ENCODE data around the gene TNKS1BP1. TPM values are rescaled to one million over a fixed set of nuclear protein-coding genes. Genes with fewer than 3 reads are reported as not detected.
"Not testable (repeated sequence)": the region's sequence is repeated elsewhere in the genome, so short reads cannot be mapped to it uniquely, and the experiment has no call there.

Gene TNKS1BP1
- polyA plus RNA-seq, 2 of the 4 experiments (the other 2 are of a cell fraction) = 35.0 to 53.1 TPM

DNA sequence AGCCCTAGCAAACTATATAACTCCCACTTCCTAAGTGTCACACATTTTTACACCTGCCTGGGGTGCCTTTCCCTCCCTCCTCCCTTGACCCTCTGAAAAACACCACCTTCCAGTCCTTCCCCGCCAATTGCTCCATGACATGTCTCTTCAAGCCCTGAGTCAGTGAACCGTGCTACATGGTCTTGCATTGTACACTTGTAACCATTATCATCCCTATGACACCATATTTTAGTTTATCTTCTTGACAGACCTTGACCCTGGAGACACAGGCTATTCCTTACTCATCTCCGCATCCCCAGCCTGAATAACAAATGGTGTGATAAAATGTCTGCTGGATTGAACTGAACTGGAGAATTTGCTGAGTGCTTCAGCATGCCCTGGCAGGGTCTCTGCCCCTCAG is 36.9 kb downstream of the TNKS1BP1 start:
- H3K27ac ChIP-seq = no peak overlapping the region
- ATAC-seq = no peak
- ChIA-PET CTCF (interaction anchor here (1.4 kb wide), 1 partner anchor 10 kb away, joined by 8 read pairs; no protein-coding TSS in a partner anchor), POLR2A (no interaction called here)
- H3K4me1 ChIP-seq = no peaks in the 10 kb centered on the region
- no peak for FAIRE-seq
- WGBS (ENCODE audit: missing lambda C conversion rate) = 89% methylated on average over 3 of the region's 3 CpGs
- H3K4me2 ChIP-seq = no peak overlapping the region
- no peak overlapping the region for H3K4me3 ChIP-seq
- TF ChIP-seq, protein P1, sequence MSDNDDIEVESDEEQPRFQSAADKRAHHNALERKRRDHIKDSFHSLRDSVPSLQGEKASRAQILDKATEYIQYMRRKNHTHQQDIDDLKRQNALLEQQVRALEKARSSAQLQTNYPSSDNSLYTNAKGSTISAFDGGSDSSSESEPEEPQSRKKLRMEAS (IDR thresholded peaks at IDR 0.05) = no peak
- TF ChIP-seq SREBF2 (IDR thresholded peaks at IDR 0.05) (no peak), ZNF302 (CRISPR knock-in tag; IDR thresholded peaks at IDR 0.05) (no peak)
- DNase-seq (ENCODE audit: low read depth in 1 of 2, low spot score in 1 of 2) = no peak
- H3K9me3 ChIP-seq = no peaks in the 10 kb centered on the region

DNA sequence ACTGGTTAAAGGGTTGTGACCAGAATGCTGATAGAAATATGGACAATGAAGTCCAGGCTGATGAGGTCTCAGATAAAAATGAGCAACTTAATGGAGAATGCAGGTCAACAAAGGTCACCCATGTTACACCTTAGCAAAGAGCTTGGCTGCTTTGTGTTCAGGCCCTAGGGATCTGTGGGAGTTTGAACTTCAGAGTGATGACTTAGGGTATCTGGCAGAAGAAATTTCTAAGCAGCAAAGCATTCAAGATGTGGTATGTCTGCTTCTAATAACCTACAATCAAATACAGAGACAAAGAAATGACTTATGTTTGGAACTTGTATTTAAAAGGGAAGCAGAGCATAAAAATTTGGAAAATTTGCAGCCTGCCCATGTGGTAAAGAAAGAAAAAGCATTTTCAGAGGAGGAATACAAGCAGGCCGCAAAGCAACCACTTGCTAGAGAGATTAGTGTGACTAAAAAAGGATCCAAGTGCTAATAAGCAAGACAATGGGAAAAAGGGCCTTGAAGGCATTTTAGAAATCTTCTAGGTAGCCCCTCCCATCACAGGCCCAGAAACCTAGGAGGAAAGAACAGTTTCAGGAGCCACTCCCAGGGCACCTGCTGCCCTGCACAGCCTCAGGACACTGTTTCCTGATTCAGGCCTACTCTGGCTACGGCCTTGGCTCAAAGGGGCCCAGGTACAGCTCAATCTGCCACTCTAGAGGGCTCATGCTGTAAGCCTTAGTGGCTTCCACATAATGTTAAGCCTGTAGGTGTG is 41.3 kb downstream of the TNKS1BP1 start:
- POLR2A ChIA-PET = no interaction called here
- Histone ChIP-seq H3K27ac (no peak overlapping the region), H3K4me3 (no peak overlapping the region), H3K4me2 (no peak overlapping the region), H3K9me3 (no peaks in the 10 kb centered on the region), H3K4me1 (peaks cover 9% of the 10 kb centered on the region; the same call in 2 of the 3 replicates)
- ATAC-seq (no peak; a peak in 2 of 6 replicates), DNase-seq (ENCODE audit: low read depth in 1 of 2, low spot score in 1 of 2) (no peak), FAIRE-seq (no peak)
- no peak for TF ChIP-seq CHD4 (IDR thresholded peaks at IDR 0.05; ENCODE audit: borderline replicate concordance)
- no peak for TF ChIP-seq HOXA7 (CRISPR knock-in tag; IDR thresholded peaks at IDR 0.05)
- no peak for TF ChIP-seq JUNB (IDR thresholded peaks at IDR 0.05)
- no peak for TF ChIP-seq NR3C1 (IDR thresholded peaks at IDR 0.05)
- TF ChIP-seq USF2 (IDR thresholded peaks at IDR 0.05) = no peak
- no peak for TF ChIP-seq POLR2AphosphoS2 (conservative IDR thresholded peaks at IDR 0.05; ENCODE audit: low read length)
- TF ChIP-seq TP53 (CRISPR knock-in tag; IDR thresholded peaks at IDR 0.05) = no peak
- no peak for TF ChIP-seq ESRRA (IDR thresholded peaks at IDR 0.05; ENCODE audit: borderline replicate concordance, low read length)
- TF ChIP-seq EP300 (IDR thresholded peaks at IDR 0.05) = no peak
- no peak for TF ChIP-seq ATOH8 (CRISPR knock-in tag; IDR thresholded peaks at IDR 0.05; ENCODE audit: low read depth)
- no peak for TF ChIP-seq MAZ (IDR thresholded peaks at IDR 0.05; ENCODE audit: borderline replicate concordance, low read depth, low read length)
- no peak for TF ChIP-seq RAD21 (conservative IDR thresholded peaks at IDR 0.05 in 1 of 2, IDR thresholded peaks at IDR 0.05 in 1 of 2)
- TF ChIP-seq TFCP2L1 (CRISPR knock-in tag; IDR thresholded peaks at IDR 0.05) = no peak
- TF ChIP-seq FOXS1 (CRISPR knock-in tag; IDR thresholded peaks at IDR 0.05) = no peak
- CTCF ChIA-PET = interaction anchor here (0.5 kb wide), 1 partner anchor 316 kb away, joined by 5 read pairs; no protein-coding TSS in a partner anchor
- 82% methylated on average over 2 of the region's 2 CpGs for WGBS (ENCODE audit: missing lambda C conversion rate)

GRCh38 chr11:57281546-57281945 is 43.2 kb downstream of the TNKS1BP1 start:
- ATAC-seq; DNase-seq (ENCODE audit: low read depth in 1 of 2, low spot score in 1 of 2); H3K9me3 ChIP-seq; H3K4me2 ChIP-seq; H3K4me3 ChIP-seq; FAIRE-seq; POLR2A ChIA-PET; H3K27ac ChIP-seq: not testable (repeated sequence)
- CTCF ChIA-PET = interaction anchor here (0.9 to 2.4 kb wide), 2 partner anchors 11 to 32 kb away, joined by 3 to 15 read pairs; no protein-coding TSS in a partner anchor
- 80% methylated on average over 6 of the region's 6 CpGs for WGBS (ENCODE audit: missing lambda C conversion rate)
- H3K4me1 ChIP-seq = peaks cover 22% of the 10 kb centered on the region

DNA sequence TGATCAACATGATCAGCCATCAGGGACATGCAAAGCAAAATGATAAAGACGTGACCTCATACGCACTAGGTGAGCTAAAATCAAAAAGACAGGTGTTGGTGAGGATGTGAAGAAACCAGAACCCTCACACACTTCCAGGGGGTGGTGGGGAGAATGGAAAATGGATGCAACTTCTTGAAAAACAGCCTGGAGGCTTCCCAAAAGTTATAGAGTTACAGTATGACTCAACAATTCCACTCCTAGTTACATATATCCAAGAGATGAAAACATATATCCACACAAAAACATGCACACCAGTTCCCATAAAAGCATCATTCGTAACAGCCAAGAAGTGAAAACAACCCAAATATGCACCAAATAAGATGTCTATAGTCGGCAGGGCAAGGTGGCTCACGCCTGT is 45.6 kb downstream of the TNKS1BP1 start:
- H3K4me1 ChIP-seq = peaks cover 22% of the 10 kb centered on the region
- H3K4me2 ChIP-seq = no peak overlapping the region
- no peak for TF ChIP-seq SMC3 (IDR thresholded peaks at IDR 0.05)
- FAIRE-seq = no peak
- peak overlapping the region; percentile 85 to 89 for H3K27ac ChIP-seq
- DNase-seq (ENCODE audit: low read depth in 1 of 2, low spot score in 1 of 2) = no peak
- ATAC-seq = no peak
- no peak overlapping the region for H3K4me3 ChIP-seq
- ChIA-PET CTCF (interaction anchor here (0.6 to 7.6 kb wide), 11 partner anchors 9 to 500 kb away, joined by 3 to 90 read pairs (median 5); no protein-coding TSS in a partner anchor), POLR2A (interaction anchor here (0.6 kb wide), 1 partner anchor 29 kb away, joined by 3 read pairs; no protein-coding TSS in a partner anchor)
- 90% methylated on average over 5 of the region's 5 CpGs for WGBS (ENCODE audit: missing lambda C conversion rate)
- H3K9me3 ChIP-seq = no peaks in the 10 kb centered on the region

All from A549 (cell line).